Activated naive CD8-positive, alpha-beta T cell (primary cell): ENCODE data around the gene TMA7B.

ENCODE experiments used
- H3K27ac Mint-ChIP-seq: one replicate; pipeline ENCODE4 v1.8.0; 2021; ENCODE audit warnings: mixed read lengths
- H3K27me3 Mint-ChIP-seq: one replicate; pipeline ENCODE4 v1.8.0; 2021; ENCODE audit warnings: mixed read lengths
- H3K36me3 Mint-ChIP-seq: one replicate; pipeline ENCODE4 v1.8.0; 2021; ENCODE audit warnings: mixed read lengths
- H3K4me1 Mint-ChIP-seq: one replicate; pipeline ENCODE4 v1.8.0; 2021; ENCODE audit warnings: low read depth, mixed read lengths
- H3K4me3 Mint-ChIP-seq: one replicate; pipeline ENCODE4 v1.8.0; 2021; ENCODE audit warnings: mild to moderate bottlenecking, mixed read lengths
- H3K9me3 Mint-ChIP-seq: one replicate; pipeline ENCODE4 v1.8.0; 2021; ENCODE audit warnings: low read depth, mixed read lengths

TMA7B gene

DNA sequence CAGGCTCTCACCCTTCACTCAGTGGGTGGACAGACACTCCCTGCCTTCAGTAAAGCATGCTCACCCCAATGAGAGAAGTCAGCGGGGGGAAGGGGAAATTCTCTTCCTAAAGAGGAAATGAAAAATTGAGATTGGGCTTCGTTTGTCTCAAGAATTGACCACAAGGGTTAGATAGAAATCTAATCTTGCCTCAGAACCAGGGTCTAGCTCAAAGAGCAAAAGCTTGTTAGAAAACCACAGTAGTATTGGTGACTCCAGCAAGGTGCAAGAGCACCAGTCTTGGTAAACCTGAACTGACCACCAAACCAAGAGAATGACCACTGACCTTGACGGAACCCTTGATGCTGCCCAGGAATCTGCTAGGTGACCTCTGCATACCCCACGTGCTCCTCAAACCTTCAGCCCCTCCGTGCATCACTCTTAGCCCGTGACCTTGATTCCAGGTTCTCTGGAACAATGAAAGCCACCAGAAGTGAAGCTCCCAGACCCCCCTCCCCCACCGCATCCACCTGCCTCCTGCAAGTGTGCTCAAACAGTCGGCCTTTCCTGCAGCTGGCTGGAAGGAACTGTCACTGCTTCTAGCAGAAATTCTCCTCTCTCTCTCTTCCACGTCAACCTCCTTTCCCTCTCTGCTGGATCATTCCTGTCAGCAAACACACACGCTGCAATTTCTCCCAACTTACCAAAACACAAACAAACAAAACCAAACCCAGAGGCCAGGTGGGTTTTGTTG is 3.1 kb upstream of the TMA7B start:
- H3K36me3 Mint-ChIP-seq: peaks cover 32% of the 10 kb centered on the region
- no peaks in the 10 kb centered on the region for H3K9me3 Mint-ChIP-seq
- no peaks in the 10 kb centered on the region for H3K27me3 Mint-ChIP-seq
- peak overlapping the region; percentile 89 for H3K27ac Mint-ChIP-seq
- peak overlapping the region; percentile 20 for H3K4me3 Mint-ChIP-seq
- peaks cover 93% of the 10 kb centered on the region for H3K4me1 Mint-ChIP-seq

DNA sequence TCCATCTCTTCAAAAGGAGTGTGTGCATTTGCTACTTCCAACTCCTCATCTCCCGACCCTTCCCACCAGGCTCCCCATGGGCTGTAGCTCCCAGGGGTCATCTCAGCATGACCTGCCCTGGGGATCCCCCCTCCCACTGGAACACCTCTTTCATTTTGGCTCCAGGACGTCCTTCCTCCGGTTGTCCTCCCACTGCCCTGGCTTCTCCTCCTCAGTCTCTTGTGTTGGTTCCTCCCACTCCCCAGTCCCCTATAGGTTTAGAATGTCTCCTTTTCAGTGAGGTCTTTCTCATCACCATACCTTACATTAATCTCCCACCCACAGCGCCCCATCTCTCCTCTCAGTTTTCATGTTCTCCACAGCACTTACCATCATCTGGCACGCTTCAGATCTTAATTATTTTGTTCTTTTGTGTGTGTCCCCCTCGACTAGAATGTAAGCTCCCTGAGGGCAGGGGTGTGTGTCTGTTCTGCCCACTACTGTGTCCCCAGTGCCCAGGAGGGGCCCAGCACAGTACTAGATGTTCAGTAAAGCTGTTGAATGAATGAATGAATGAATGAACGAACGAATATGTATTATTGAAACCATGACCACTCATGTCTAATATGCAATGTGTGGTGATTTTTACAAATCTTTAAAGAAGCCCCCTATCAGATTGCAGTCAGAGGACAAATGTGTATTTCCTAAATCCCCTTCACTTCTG is 2.0 kb upstream of the TMA7B start:
- Mint-ChIP-seq H3K9me3 (no peaks in the 10 kb centered on the region), H3K27me3 (no peaks in the 10 kb centered on the region), H3K4me1 (peaks cover 91% of the 10 kb centered on the region), H3K27ac (peak overlapping the region; percentile 96), H3K36me3 (peaks cover 31% of the 10 kb centered on the region), H3K4me3 (peak overlapping the region; percentile 43)

DNA sequence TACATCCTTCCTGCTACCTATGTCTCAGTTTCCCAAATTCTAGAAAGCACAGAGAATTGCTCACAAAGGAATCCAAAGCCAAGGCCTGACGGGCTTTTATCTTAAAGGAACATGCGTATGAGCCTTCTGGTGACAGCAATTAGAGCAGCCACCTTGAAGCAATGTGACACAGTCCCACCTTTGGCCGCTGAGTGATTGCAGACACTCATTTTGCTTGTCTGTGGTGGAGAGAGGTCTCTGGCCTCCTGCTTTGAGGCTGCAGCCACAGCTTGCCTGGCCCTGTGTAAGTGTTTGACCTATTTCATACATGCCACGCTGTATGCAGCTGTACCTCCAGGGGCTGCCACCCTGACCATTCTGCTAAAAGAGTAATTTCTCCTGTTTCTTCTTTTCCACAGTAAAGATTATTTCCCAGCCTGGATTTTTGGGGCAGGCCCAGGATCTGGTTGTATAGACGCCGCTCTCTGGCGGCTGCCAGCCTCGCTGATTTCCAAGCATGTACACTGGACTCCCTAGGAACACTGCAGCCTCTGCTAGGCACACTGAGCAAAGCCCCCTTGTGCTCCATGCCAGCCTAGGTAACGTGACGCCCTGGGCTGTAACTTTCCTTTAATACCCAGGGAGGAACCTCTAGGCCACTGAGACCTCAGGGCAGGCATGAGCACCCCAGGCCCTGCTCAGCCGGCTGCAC is 1.1 kb upstream of the TMA7B start:
- Mint-ChIP-seq H3K27me3 (no peaks in the 10 kb centered on the region), H3K27ac (peak overlapping the region; percentile 96), H3K4me1 (peaks cover 85% of the 10 kb centered on the region), H3K9me3 (no peaks in the 10 kb centered on the region), H3K4me3 (peak overlapping the region; percentile 43), H3K36me3 (peaks cover 32% of the 10 kb centered on the region)

GRCh38 chr22:39960791-39961746 is 872 bp downstream of the TMA7B start:
- Mint-ChIP-seq H3K27me3 (no peaks in the 10 kb centered on the region), H3K27ac (peak overlapping the region; percentile 96), H3K36me3 (peaks cover 32% of the 10 kb centered on the region), H3K4me3 (peak overlapping the region; percentile 83), H3K4me1 (peaks cover 75% of the 10 kb centered on the region), H3K9me3 (no peaks in the 10 kb centered on the region)

- H3K27ac Mint-ChIP-seq: peak overlapping the region; percentile 96
- H3K27me3 Mint-ChIP-seq: no peaks in the 10 kb centered on the region
- H3K4me1 Mint-ChIP-seq: peaks cover 71% of the 10 kb centered on the region
- H3K4me3 Mint-ChIP-seq: peak overlapping the region; percentile 83
- H3K9me3 Mint-ChIP-seq: no peaks in the 10 kb centered on the region
- H3K36me3 Mint-ChIP-seq: peaks cover 31% of the 10 kb centered on the region
These were observed 1.9 kb downstream of the TMA7B start for GRCh38 chr22:39962071-39962470.

DNA sequence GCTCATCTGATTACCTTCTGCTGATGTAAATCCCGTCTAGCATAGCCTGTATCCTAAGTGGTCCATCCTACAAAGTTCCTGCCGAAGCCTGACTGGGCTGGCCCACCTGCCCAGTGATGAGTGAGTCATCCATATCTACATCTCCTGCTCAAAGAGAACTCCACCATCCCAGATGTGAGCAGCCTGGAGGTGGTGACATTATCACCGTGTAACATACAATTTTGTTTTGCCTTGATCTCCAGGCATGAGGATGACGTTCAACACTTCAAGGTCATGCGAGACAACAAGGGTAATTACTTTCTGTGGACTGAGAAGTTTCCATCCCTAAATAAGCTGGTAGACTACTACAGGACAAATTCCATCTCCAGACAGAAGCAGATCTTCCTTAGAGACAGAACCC is 5.6 kb downstream of the TMA7B start:
- H3K4me1 Mint-ChIP-seq: peaks cover 38% of the 10 kb centered on the region
- no peak overlapping the region for H3K4me3 Mint-ChIP-seq
- no peaks in the 10 kb centered on the region for H3K9me3 Mint-ChIP-seq
- H3K27ac Mint-ChIP-seq: peak overlapping the region; percentile 85
- H3K27me3 Mint-ChIP-seq: no peaks in the 10 kb centered on the region
- peaks cover 12% of the 10 kb centered on the region for H3K36me3 Mint-ChIP-seq

GRCh38 chr22:39966470-39966869 is 6.3 kb downstream of the TMA7B start:
- Mint-ChIP-seq H3K4me3 (no peak overlapping the region), H3K4me1 (peaks cover 31% of the 10 kb centered on the region), H3K36me3 (peaks cover 12% of the 10 kb centered on the region), H3K27me3 (no peaks in the 10 kb centered on the region), H3K27ac (peak overlapping the region; percentile 85), H3K9me3 (no peaks in the 10 kb centered on the region)

DNA sequence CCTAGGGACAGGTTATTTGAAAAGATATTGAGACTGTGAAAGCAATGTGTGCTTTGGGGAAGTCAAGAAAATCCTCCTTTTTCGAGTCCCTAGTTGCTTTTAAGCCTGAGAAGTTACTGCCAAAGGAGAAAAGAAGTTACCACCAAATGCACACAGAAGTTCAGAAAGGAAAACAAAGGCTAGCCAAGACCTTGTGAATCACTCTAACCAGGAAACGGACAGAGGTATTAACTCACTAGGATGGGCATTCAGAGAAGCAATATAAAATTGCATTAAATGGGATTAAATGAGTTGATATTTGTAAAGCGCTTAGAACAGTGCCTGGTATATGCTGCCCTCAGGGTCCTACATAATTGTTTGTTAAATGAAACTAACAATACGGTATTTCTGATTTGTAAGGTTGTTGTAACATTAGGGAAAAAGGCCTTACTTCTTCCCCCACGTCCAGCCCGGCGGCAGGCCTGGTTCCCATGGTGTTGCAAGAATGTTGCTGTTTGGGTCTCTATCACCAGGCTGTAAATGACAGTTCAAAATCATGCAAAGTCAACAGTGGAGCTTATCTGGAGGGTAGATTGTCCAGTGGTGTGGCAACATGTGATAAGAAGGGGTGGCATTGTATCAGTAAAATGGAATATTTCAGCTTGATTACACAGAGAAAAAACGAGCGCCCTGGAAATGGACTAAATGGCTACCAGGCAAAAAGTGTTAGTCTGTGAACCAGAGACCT is 7.1 kb downstream of the TMA7B start:
- H3K9me3 Mint-ChIP-seq: no peaks in the 10 kb centered on the region
- peaks cover 13% of the 10 kb centered on the region for H3K36me3 Mint-ChIP-seq
- peak overlapping the region; percentile 85 for H3K27ac Mint-ChIP-seq
- H3K4me3 Mint-ChIP-seq: no peak overlapping the region
- H3K27me3 Mint-ChIP-seq: no peaks in the 10 kb centered on the region
- H3K4me1 Mint-ChIP-seq: peaks cover 24% of the 10 kb centered on the region

GRCh38 chr22:39967996-39968972 is 8.1 kb downstream of the TMA7B start:
- H3K27ac Mint-ChIP-seq: peak overlapping the region; percentile 74
- H3K4me1 Mint-ChIP-seq: peaks cover 16% of the 10 kb centered on the region
- H3K27me3 Mint-ChIP-seq: no peaks in the 10 kb centered on the region
- no peaks in the 10 kb centered on the region for H3K9me3 Mint-ChIP-seq
- no peak overlapping the region for H3K4me3 Mint-ChIP-seq
- H3K36me3 Mint-ChIP-seq: peaks cover 12% of the 10 kb centered on the region

DNA sequence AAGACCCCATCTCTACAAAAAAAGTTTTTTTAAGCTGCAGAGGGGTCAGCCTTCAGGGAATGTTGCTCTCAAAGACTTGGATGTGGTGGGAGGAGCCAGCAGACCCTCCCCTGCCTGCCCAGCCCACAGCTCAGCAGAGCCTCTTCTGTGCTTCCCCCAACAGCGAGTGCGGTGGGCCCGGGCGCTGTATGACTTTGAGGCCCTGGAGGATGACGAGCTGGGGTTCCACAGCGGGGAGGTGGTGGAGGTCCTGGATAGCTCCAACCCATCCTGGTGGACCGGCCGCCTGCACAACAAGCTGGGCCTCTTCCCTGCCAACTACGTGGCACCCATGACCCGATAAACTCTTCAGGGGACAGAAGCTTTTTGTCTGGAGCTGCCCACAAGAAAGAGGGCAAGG is 10.5 kb downstream of the TMA7B start:
- H3K4me1 Mint-ChIP-seq: peaks cover 7% of the 10 kb centered on the region
- peaks cover 12% of the 10 kb centered on the region for H3K36me3 Mint-ChIP-seq
- H3K27me3 Mint-ChIP-seq: no peaks in the 10 kb centered on the region
- H3K9me3 Mint-ChIP-seq: no peaks in the 10 kb centered on the region
- no peak overlapping the region for H3K4me3 Mint-ChIP-seq
- H3K27ac Mint-ChIP-seq: peak overlapping the region; percentile 75

GRCh38 chr22:39972641-39973040 is 12.4 kb downstream of the TMA7B start:
- Mint-ChIP-seq H3K9me3 (no peaks in the 10 kb centered on the region), H3K4me3 (no peak overlapping the region), H3K36me3 (peaks cover 10% of the 10 kb centered on the region), H3K27ac (peak overlapping the region; percentile 88), H3K4me1 (peaks cover 5% of the 10 kb centered on the region), H3K27me3 (no peaks in the 10 kb centered on the region)

- no peak overlapping the region for H3K4me3 Mint-ChIP-seq
- H3K36me3 Mint-ChIP-seq: peaks cover 10% of the 10 kb centered on the region
- H3K27ac Mint-ChIP-seq: peak overlapping the region; percentile 64
- peaks cover 8% of the 10 kb centered on the region for H3K4me1 Mint-ChIP-seq
- H3K9me3 Mint-ChIP-seq: no peaks in the 10 kb centered on the region
- H3K27me3 Mint-ChIP-seq: no peaks in the 10 kb centered on the region
These were observed 13.5 kb downstream of the TMA7B start for GRCh38 chr22:39973656-39974055.

DNA sequence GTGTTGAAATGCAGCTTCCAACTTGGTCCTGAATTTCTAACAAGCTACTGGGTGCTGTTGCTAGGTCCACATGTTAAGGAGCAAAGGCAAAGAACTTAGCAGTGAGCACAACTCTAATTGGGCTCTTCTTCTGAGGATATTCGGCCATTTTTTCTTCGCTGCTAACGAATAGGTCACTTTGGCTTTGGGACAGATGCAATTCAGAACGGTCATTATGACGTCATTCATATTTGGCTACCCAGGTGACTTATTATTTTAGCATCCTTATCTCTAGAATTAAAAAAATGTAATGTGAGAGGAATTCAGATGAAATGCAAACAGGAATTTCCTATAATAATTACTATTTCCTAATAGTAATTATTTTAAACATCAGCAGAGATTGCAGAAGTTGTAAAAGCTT is 13.9 kb downstream of the TMA7B start:
- no peak overlapping the region for H3K4me3 Mint-ChIP-seq
- no peaks in the 10 kb centered on the region for H3K27me3 Mint-ChIP-seq
- H3K9me3 Mint-ChIP-seq: peaks cover 3% of the 10 kb centered on the region
- H3K27ac Mint-ChIP-seq: peak overlapping the region; percentile 64
- H3K36me3 Mint-ChIP-seq: peaks cover 10% of the 10 kb centered on the region
- peaks cover 12% of the 10 kb centered on the region for H3K4me1 Mint-ChIP-seq
